Erythroblast (primary cell): ENCODE measurements around the gene HDAC7.

ENCODE experiments used
- GATA1 ChIP-seq: IDR thresholded peaks from 2 replicates; pipeline ENCODE4 v1.6.1; 2011; ENCODE audit warnings: low read depth, mild to moderate bottlenecking, control low read depth, low read length, moderate library complexity
- POLR2A ChIP-seq: IDR thresholded peaks from 2 replicates; pipeline ENCODE4 v1.6.1; 2011; ENCODE audit warnings: mild to moderate bottlenecking, low read length

GRCh38 chr12:47800582-47800981 lies 19.1 kb downstream of the HDAC7 start:
- no peak for TF ChIP-seq POLR2A
- TF ChIP-seq GATA1 = no peak
